Stimulated activated CD4-positive, alpha-beta T cell treated with anti-CD3 and anti-CD28 coated beads, Interleukin-1b, Interleukin-23, amount 100 ng/mL, for 48 hours (primary cell): ENCODE data around the gene OPA3.

Experiments used
- DNase-seq: peaks from one replicate; pipeline ENCODE4 v3.0.0-alpha.2; 2020

OPA3 gene

GRCh38 chr19:45560686-45561085 lies 23.9 kb downstream of the OPA3 start:
- DNase-seq: no peak

GRCh38 chr19:45560038-45560437 lies 24.6 kb downstream of the OPA3 start:
- DNase-seq: no peak

GRCh38 chr19:45558399-45558878 lies 26.2 kb downstream of the OPA3 start:
- DNase-seq: peak; percentile 75

DNA sequence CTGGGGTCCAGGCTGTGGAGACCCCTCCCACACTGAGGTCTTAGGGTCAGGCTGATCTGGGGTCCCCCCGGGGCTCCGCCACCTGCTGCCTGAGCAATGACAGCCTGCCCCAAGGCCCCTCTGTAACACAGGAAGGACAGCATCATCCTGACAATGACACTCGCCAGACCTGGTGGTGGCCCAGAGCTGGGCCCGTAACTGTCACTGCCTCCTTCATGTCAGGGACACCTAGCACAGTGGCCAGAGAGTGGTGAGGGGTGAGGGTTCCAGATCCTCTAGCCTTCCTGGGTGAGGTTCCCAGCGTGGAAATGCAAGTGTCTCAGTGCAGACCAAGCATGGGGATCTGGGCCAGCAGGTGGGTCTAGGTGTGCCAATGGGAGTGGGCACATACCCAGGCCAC lies 27.8 kb downstream of the OPA3 start:
- DNase-seq: no peak

DNA sequence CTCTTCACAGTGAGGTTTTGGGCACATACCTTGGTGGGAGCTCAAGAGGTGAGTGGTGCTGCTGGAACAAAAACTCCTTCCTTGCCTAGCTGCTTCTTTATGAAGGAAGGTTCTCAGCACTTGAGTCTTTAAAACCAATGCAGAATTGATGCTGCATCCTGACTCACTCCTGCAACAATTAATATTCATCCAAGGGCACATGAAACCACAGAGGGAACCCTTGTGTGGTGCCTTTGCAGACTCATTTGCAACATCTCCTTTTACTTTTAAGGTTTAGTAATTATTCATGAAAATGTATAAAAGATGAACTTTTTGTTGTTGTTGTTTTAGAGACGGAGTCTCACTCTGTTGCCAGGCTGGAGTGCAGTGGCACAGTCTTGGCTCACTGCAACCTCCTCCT lies 30.1 kb downstream of the OPA3 start:
- no peak for DNase-seq

GRCh38 chr19:45553464-45553863 lies 31.1 kb downstream of the OPA3 start:
- DNase-seq: no peak

GRCh38 chr19:45547965-45548609 lies 36.5 kb downstream of the OPA3 start:
- DNase-seq: no peak

- no peak for DNase-seq
These were observed 37.3 kb downstream of the OPA3 start for GRCh38 chr19:45547211-45547770.

GRCh38 chr19:45542234-45542668 lies 42.4 kb downstream of the OPA3 start:
- no peak for DNase-seq

- no peak for DNase-seq
These were observed 45.1 kb downstream of the OPA3 start for GRCh38 chr19:45539459-45539858.

DNA sequence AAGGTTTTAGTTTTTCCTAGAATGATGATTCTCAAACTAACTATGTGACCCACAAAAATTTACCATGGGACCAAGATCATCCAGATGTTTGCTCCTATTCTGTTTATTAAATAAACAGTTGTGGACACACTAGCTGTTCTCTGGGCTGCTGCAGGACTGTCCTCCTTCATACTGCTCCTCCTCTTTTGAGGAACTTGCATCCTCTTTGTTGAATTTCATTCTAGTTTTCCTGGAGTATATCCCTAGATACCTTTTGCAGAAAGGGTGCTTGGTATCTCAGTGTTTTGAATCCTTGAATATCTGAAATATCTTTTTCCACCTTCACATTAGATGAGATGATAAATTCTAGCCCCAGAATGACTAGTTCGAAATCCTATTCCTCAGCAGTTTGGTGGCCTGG lies 53.3 kb downstream of the OPA3 start:
- no peak for DNase-seq

GRCh38 chr19:45529420-45529785 lies 55.2 kb downstream of the OPA3 start:
- DNase-seq: no peak

GRCh38 chr19:45528744-45529419 lies 55.7 kb downstream of the OPA3 start:
- no peak for DNase-seq

DNA sequence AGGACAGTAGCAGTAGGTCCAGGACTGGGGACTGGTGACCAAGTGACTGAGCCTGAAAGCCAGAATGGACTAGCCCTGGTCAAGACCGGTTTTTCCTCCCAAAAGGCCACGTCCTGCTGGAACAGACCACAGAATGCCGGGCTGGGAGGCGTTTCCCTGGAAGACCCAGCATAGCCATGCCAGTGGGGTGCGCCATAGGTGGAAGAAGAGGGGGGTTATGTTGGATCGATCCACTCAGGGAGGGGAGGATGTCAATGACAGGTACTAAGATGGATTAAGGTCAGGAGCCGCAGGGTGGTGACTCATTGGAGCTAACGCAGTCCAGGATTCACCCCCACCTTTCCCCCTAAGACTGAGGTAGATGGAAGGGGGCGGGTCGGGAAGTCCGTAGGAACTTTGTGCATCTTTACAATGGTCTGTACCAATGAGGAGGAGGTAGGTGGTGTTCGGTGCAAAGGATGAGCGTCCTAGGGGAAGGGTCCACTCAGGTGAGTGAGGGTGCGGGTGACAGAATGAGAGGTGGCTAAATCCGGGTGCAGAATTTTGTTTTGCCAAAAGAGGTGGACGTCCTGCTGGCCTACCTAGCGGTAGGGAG lies 56.4 kb downstream of the OPA3 start:
- DNase-seq: no peak

GRCh38 chr19:45527731-45528130 lies 56.9 kb downstream of the OPA3 start:
- DNase-seq: no peak

DNA sequence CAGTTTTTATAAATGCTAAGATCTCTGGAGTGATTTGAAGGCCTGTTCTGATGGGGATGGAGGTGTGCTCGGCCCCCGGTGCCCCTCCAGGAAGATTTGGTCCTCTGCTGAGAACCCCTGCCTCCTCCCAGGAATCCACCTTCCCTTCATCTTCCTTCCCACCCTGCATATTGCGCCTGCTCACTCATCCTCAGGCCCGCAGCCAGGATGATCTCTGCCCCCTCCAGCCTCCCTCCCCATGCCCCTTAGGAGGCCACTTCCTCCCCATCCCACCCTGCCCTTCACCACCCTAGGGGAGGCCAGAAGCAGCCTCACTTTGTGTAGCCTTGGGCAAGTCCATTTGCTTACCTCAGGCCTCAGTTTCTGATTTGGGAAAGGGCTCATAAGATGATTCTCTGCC lies 57.6 kb downstream of the OPA3 start:
- no peak for DNase-seq

GRCh38 chr19:45526143-45526542 lies 58.5 kb downstream of the OPA3 start:
- DNase-seq: no peak

DNA sequence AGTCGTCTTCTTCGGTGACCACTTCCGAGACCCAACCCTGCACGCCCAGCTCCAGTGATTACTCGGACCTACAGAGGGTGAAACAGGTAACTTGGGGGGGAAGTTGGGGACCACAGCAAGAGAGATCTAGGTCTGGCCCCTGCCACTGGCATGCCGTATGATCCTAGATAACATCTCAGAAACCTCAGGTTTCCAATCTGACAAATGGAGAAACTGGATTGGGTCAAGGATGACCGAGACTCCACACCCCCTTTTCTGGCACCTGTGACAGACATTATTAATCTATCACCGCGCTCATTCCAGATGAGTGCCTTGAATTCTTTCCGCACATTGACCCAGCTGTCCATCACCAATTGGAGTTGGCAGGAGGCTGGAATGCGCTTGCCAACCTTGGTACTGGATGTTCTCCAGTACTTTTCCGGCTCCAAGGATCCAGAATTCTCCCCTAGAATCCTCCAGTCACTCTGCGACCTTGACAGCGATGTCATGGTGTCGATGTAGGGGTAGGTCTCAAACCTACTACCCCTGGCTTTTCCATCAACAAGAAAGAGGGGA lies 60.0 kb downstream of the OPA3 start:
- no peak for DNase-seq

GRCh38 chr19:45523642-45524256 lies 60.9 kb downstream of the OPA3 start:
- peak; percentile 77 for DNase-seq

DNA sequence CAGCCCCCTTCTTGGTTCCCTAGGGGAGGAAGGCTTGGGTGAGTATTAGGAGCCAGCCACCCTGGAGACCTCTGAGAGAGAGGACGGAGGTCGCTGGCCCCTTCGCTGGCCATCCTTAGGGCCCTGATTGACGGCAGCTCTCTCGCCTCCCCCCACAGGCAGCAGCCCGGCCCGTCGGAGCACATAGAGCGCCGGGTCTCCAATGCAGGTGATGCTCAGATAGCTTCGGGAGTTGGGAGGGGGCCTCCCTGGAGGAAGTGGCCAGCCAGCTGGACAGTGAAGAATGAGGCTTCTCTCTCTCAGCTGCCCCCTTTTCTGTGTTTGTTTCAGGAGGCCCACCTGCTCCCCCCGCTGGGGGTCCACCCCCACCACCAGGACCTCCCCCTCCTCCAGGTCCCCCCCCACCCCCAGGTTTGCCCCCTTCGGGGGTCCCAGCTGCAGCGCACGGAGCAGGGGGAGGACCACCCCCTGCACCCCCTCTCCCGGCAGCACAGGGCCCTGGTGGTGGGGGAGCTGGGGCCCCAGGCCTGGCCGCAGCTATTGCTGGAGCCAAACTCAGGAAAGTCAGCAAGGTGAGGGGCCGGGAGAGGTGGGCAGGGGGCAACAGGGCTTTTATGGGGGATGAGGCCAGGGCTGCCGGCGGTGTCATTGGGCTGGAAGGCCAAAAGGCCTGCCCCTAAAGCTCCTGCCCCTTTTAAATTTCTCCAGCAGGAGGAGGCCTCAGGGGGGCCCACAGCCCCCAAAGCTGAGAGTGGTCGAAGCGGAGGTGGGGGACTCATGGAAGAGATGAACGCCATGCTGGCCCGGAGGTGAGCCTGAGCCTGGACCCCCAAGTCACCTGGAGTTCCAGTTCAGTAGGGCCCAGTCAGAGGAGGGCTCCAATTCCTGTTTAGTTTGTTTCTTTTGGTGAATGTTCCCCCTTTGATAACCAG lies 62.3 kb downstream of the OPA3 start:
- no peak for DNase-seq

DNA sequence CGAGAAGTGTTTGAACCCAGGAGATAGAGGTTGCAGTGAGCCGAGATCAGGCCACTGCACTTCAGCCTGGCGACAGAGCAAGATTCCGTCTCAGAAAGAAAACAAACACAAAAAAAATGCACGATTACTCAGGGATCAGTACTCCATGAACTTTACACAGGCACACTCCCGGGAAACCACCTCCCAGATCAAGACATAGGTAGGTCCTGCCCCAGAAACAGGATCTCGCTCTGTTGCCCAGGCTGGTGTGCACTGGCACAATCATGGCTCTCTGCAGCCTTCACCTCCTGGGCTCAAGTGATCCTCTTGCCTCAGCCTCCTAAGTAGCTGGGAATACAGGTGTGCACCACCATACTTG lies 66.2 kb downstream of the OPA3 start:
- DNase-seq: no peak
